ENCODE data around the gene ITGA11. TPM values are rescaled to one million over a fixed set of nuclear protein-coding genes. Genes with fewer than 3 reads are reported as not detected.

ITGA11 gene
- total and polyA plus RNA-seq, 2 of the 4 experiments (the other 2 are of a cell fraction): 4.1 to 6.6 TPM

DNA sequence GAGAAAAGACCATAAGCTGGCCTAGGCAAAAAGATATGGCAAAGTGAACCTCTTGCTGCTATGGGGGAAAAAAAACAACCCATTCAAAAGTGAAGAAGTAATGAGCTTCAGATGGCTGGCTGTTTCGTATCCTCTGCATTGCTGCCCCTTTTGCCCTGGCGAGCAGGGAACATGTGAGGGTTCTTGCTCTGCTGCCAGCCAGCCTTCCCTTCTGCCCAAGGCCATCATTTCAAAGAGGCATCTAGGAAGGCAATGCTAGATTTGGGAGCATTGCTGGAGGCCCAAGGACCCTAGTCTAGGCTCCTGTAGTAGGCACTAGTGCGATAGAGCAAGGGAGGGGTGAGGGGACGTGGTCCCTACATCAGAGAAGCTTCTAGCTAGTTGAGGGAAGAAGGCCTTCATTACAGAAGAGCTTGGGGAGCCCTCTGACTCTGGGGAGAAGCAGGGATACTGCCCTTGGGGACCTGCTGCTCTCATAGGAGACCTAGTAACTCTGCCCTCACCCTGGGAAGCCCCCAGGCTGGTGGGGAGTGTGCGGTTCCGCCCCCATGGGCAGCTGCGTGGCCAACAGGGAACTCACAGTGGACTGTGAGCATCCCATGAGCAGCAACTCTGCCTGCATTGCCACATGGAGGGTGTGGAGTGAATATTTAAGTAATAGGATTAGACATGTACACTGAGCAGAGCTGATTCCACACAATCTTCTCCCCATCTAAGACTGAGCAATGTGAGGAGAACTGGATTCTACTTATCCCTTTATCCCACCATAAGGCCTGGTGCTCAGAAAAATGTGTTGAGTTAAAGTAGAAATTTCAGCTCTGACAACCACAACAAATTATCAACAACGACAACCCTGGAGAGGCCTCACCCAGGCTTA, 21.3 kb downstream of the ITGA11 start:
- no peaks in the 10 kb centered on the region for H3K9me3 ChIP-seq (ENCODE audit: control insufficient read depth, insufficient read depth, low read length)
- H2BK15ac ChIP-seq (ENCODE audit: low read depth, low read length): no peak overlapping the region
- H3K27me3 ChIP-seq (ENCODE audit: control insufficient read depth, insufficient read depth, low read length): peaks cover 8% of the 10 kb centered on the region; the same call in 1 of the 2 replicates
- no peak overlapping the region for H4K5ac ChIP-seq (ENCODE audit: low read depth, low read length)
- WGBS, 2 experiments (ENCODE audit: extremely low coverage in 2 of 2, insufficient read length in 1 of 2): 96% methylated on average over 4 of the region's 8 CpGs; no CpG with 5 or more reads in 1 of the 2 experiments
- H4K8ac ChIP-seq (ENCODE audit: low read depth in 2 of 2, low read length in 2 of 2): no peak overlapping the region
- no peak overlapping the region for H3K23ac ChIP-seq (ENCODE audit: low read depth, low read length)
- no peak overlapping the region for H2BK120ac ChIP-seq (ENCODE audit: low read depth, low read length)
- no peak overlapping the region for H2BK20ac ChIP-seq (ENCODE audit: low read depth, low read length)
- POLR2A ChIA-PET (ENCODE audit: unreplicated experiment): no interaction called here
- no peak overlapping the region for H3K4ac ChIP-seq (ENCODE audit: low read depth, low read length)
- no peak for DNase-seq
- no peak overlapping the region for H2AK9ac ChIP-seq (replicated peaks; ENCODE audit: low read depth, low read length, poor library complexity)
- no peak overlapping the region for H3K4me2 ChIP-seq (ENCODE audit: low read depth, low read length)
- H4K91ac ChIP-seq (ENCODE audit: insufficient read depth, low read depth, low read length): no peak overlapping the region
- no peak overlapping the region for H3K27ac ChIP-seq (ENCODE audit: insufficient read depth, low read length)
- H4K20me1 ChIP-seq (ENCODE audit: insufficient read depth, low read length): peaks cover 32% of the 10 kb centered on the region; the same call in 1 of the 2 replicates
- dilution Hi-C loops (cut with HindIII; ENCODE audit: low sequenced_read_pairs, unreplicated experiment): no loop called here
- no peak for ATAC-seq (ENCODE audit: low read depth)
- BruUV-seq (replicated peaks): no TSS peak
- H3K36me3 ChIP-seq (ENCODE audit: control insufficient read depth, insufficient read depth, low read length): peaks cover 2% of the 10 kb centered on the region; the same call in 1 of the 2 replicates
- H3K4me3 ChIP-seq (ENCODE audit: insufficient read depth, low read depth, low read length): no peak overlapping the region
- H3K14ac ChIP-seq (replicated peaks; ENCODE audit: low read depth, low read length): no peak overlapping the region
- peaks cover 0 to 28% of the 10 kb centered on the region in 2 experiments; a peak in 2 of 4 replicates for H3K79me1 ChIP-seq (ENCODE audit: low read depth in 1 of 2, low read length in 2 of 2)
- in situ Hi-C loops (cut with MboI; ENCODE audit: low sequenced_read_pairs): no loop called here
- intact Hi-C loops (cut with micrococcal nuclease): no loop called here
- no peak overlapping the region for H3K56ac ChIP-seq (ENCODE audit: extremely low read depth, insufficient read depth, low read length)
- peaks cover 12% of the 10 kb centered on the region for H3K9me1 ChIP-seq (ENCODE audit: insufficient read depth, low read length)
- H3K18ac ChIP-seq (ENCODE audit: low read depth, low read length): no peak overlapping the region
- H3K9ac ChIP-seq (ENCODE audit: low read depth, low read length): no peak overlapping the region
- H2BK5ac ChIP-seq (ENCODE audit: low read depth, low read length, poor library complexity, severe bottlenecking): no peak overlapping the region
- H3K4me1 ChIP-seq (ENCODE audit: control insufficient read depth, insufficient read depth, low read length): no peaks in the 10 kb centered on the region
- CTCF ChIA-PET: no interaction called here
- H2AK5ac ChIP-seq (ENCODE audit: low read depth, low read length): no peak overlapping the region
- no peak overlapping the region for H2AFZ ChIP-seq (replicated peaks; ENCODE audit: low read length, poor library complexity)
- TF ChIP-seq CEBPB (IDR thresholded peaks at IDR 0.05; ENCODE audit: low read depth, low read length) (no peak), POLR2A (IDR thresholded peaks at IDR 0.05; ENCODE audit: low read depth, low read length) (no peak), NFE2L2 (IDR thresholded peaks at IDR 0.05; ENCODE audit: low read depth, low read length) (no peak), RCOR1 (IDR thresholded peaks at IDR 0.05; ENCODE audit: insufficient replicate concordance, low read length) (no peak), MAFK (IDR thresholded peaks at IDR 0.05; ENCODE audit: low read depth, low read length) (no peak)
- TF ChIP-seq, protein P1, sequence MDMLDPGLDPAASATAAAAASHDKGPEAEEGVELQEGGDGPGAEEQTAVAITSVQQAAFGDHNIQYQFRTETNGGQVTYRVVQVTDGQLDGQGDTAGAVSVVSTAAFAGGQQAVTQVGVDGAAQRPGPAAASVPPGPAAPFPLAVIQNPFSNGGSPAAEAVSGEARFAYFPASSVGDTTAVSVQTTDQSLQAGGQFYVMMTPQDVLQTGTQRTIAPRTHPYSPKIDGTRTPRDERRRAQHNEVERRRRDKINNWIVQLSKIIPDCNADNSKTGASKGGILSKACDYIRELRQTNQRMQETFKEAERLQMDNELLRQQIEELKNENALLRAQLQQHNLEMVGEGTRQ (IDR thresholded peaks at IDR 0.05; ENCODE audit: low read depth, low read length): no peak

All from IMR-90 (cell line).